ENCODE measurements around the gene ASIC2. TPM values are rescaled to one million over a fixed set of nuclear protein-coding genes. Genes with fewer than 3 reads are reported as not detected.

The ASIC2 gene
- total and polyA plus RNA-seq, 2 donors (not counting 3 experiments of a cell fraction or from before 2014, with no cell fraction given), result not detected

DNA sequence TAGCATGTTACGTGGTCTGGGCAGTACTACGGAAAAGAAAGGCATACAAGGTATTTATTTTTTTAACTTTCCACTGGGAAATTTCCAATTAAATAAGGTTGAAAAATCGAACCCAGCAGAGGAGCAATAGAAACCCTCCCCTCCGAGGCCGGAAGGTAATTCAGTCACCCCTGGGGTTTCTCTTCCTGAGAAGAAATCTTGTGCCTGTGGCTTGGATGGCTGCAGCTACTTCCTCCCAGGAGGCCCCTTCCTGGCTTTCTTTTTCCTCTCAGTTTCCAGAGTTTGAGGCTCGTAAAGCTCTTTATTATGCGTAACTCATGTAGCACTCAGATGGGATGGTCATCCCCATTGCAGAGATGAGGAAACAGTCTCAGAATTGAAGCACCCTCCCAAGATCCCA, 140.3 kb downstream of the ASIC2 start:
- no peaks in the 10 kb centered on the region for H3K36me3 ChIP-seq (ENCODE audit: control insufficient read depth in 2 of 2, extremely low read depth in 1 of 2, insufficient read depth in 2 of 2, low read length in 2 of 2)
- H3K9me3 ChIP-seq (replicated peaks; ENCODE audit: control insufficient read depth, insufficient read depth, low read length), result no peaks in the 10 kb centered on the region
- H3K4me2 ChIP-seq (ENCODE audit: insufficient read depth, low read length), result no peak overlapping the region
- dilution Hi-C loops (cut with MboI; ENCODE audit: extremely low pct_ligation_motif_present, low sequenced_read_pairs), result no loop called here
- no peak overlapping the region for H3K4me3 ChIP-seq (replicated peaks in 1 of 3; ENCODE audit: insufficient read depth in 1 of 3, low read depth in 1 of 3, low read length in 3 of 3)
- no TSS peak for BruUV-seq (replicated peaks)
- H3K9me1 ChIP-seq (replicated peaks; ENCODE audit: control insufficient read depth, extremely low read depth, insufficient read depth, low read length), result no peaks in the 10 kb centered on the region
- ChIA-PET POLR2A (no interaction called here), CTCF (no interaction called here)
- H4K20me1 ChIP-seq (replicated peaks; ENCODE audit: control insufficient read depth, extremely low read depth, insufficient read depth, low read length), result no peaks in the 10 kb centered on the region
- H3K79me2 ChIP-seq (ENCODE audit: control insufficient read depth, insufficient read depth, low read length), result no peaks in the 10 kb centered on the region
- H3K27ac ChIP-seq (ENCODE audit: insufficient read depth, low read depth, low read length), result no peak overlapping the region
- H3K4me1 ChIP-seq (ENCODE audit: control insufficient read depth, extremely low read depth, insufficient read depth, low read length), result no peaks in the 10 kb centered on the region
- DNase-seq (ENCODE audit: low read depth, low spot score) (no peak), FAIRE-seq (no peak)
- H2AFZ ChIP-seq (ENCODE audit: low read depth, low read length), result no peak overlapping the region
- TF ChIP-seq MYC (IDR thresholded peaks at IDR 0.05; ENCODE audit: low read depth, low read length) (no peak), JUN (IDR thresholded peaks at IDR 0.05; ENCODE audit: borderline replicate concordance, insufficient read depth, insufficient read length, low read depth) (no peak), POLR2AphosphoS5 (IDR thresholded peaks at IDR 0.05; ENCODE audit: insufficient read depth, low read depth, low read length) (no peak), GATA2 (IDR thresholded peaks at IDR 0.05; ENCODE audit: insufficient read depth, insufficient read length, low read depth, low read length) (no peak), EZH2 (IDR thresholded peaks at IDR 0.05; ENCODE audit: borderline replicate concordance, low read depth, low read length, severe bottlenecking) (no peak), FOS (IDR thresholded peaks at IDR 0.05; ENCODE audit: borderline replicate concordance, insufficient read depth, low read length) (no peak), POLR2A (IDR thresholded peaks at IDR 0.05; ENCODE audit: low read depth, low read length) (no peak)
- TF ChIP-seq, protein P1, sequence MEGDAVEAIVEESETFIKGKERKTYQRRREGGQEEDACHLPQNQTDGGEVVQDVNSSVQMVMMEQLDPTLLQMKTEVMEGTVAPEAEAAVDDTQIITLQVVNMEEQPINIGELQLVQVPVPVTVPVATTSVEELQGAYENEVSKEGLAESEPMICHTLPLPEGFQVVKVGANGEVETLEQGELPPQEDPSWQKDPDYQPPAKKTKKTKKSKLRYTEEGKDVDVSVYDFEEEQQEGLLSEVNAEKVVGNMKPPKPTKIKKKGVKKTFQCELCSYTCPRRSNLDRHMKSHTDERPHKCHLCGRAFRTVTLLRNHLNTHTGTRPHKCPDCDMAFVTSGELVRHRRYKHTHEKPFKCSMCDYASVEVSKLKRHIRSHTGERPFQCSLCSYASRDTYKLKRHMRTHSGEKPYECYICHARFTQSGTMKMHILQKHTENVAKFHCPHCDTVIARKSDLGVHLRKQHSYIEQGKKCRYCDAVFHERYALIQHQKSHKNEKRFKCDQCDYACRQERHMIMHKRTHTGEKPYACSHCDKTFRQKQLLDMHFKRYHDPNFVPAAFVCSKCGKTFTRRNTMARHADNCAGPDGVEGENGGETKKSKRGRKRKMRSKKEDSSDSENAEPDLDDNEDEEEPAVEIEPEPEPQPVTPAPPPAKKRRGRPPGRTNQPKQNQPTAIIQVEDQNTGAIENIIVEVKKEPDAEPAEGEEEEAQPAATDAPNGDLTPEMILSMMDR (IDR thresholded peaks at IDR 0.05; ENCODE audit: extremely low read depth in 1 of 2, insufficient read depth in 1 of 2, low read depth in 1 of 2, low read length in 2 of 2), result no peak
- TF ChIP-seq, protein P2, sequence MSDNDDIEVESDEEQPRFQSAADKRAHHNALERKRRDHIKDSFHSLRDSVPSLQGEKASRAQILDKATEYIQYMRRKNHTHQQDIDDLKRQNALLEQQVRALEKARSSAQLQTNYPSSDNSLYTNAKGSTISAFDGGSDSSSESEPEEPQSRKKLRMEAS (IDR thresholded peaks at IDR 0.05; ENCODE audit: insufficient read depth, insufficient read length), result no peak
- intact Hi-C loops (cut with micrococcal nuclease), result no loop called here
- H3K9ac ChIP-seq (replicated peaks; ENCODE audit: extremely low read depth, insufficient read depth, low read length), result no peak overlapping the region
- H3K27me3 ChIP-seq (ENCODE audit: control insufficient read depth in 2 of 2, insufficient read depth in 2 of 2, low read length in 2 of 2), result no peaks in the 10 kb centered on the region

Measured in endothelial cell of umbilical vein (primary cell).